GM13977 (cell line): ENCODE results near the gene ARHGAP24.

Experiments used
- DNase-seq: peaks from one replicate; pipeline ENCODE4 v3.0.0; 2012; ENCODE audit warnings: low spot score
- in situ Hi-C: fragments of 300-500 bp; cut with MboI; formaldehyde crosslinking; loops from one replicate; pipeline ENCODE4 v1.12.0; 2022; ENCODE audit warnings: low sequenced_read_pairs, low pct_unique_long_range_greater_than_20kb, mixed read lengths, inconsistent platforms; ENCODE audit not compliant: unreplicated experiment
- TF ChIP-seq, protein P1 (sequence below): IDR thresholded peaks from 2 replicates; pipeline ENCODE4 v1.5.1; 2012; ENCODE audit warnings: mild to moderate bottlenecking, control low read depth; ENCODE audit not compliant: insufficient read depth; ENCODE audit errors: extremely low read depth, missing control alignments

Gene ARHGAP24

DNA sequence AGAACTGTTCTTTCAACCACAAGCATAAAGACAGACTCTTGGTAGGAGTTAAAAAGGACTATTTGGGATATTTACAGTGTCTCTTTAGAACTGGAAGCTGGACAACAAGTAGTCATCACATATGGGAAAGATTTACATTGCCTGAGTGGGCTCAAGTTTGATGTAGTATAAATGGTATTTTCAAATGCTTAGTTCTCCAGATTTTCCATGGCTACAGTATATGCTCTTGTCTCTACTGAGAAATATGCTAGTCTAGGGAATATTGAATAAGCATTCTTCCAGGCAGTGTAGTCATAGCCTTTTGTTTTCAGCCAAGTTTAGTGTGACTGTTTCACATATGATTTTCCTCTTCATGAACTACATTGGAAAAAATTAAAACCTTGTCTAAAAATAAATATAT, 315.6 kb downstream of the ARHGAP24 start:
- TF ChIP-seq, protein P1, sequence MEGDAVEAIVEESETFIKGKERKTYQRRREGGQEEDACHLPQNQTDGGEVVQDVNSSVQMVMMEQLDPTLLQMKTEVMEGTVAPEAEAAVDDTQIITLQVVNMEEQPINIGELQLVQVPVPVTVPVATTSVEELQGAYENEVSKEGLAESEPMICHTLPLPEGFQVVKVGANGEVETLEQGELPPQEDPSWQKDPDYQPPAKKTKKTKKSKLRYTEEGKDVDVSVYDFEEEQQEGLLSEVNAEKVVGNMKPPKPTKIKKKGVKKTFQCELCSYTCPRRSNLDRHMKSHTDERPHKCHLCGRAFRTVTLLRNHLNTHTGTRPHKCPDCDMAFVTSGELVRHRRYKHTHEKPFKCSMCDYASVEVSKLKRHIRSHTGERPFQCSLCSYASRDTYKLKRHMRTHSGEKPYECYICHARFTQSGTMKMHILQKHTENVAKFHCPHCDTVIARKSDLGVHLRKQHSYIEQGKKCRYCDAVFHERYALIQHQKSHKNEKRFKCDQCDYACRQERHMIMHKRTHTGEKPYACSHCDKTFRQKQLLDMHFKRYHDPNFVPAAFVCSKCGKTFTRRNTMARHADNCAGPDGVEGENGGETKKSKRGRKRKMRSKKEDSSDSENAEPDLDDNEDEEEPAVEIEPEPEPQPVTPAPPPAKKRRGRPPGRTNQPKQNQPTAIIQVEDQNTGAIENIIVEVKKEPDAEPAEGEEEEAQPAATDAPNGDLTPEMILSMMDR: no peak
- in situ Hi-C loops: no loop called here
- no peak for DNase-seq

DNA sequence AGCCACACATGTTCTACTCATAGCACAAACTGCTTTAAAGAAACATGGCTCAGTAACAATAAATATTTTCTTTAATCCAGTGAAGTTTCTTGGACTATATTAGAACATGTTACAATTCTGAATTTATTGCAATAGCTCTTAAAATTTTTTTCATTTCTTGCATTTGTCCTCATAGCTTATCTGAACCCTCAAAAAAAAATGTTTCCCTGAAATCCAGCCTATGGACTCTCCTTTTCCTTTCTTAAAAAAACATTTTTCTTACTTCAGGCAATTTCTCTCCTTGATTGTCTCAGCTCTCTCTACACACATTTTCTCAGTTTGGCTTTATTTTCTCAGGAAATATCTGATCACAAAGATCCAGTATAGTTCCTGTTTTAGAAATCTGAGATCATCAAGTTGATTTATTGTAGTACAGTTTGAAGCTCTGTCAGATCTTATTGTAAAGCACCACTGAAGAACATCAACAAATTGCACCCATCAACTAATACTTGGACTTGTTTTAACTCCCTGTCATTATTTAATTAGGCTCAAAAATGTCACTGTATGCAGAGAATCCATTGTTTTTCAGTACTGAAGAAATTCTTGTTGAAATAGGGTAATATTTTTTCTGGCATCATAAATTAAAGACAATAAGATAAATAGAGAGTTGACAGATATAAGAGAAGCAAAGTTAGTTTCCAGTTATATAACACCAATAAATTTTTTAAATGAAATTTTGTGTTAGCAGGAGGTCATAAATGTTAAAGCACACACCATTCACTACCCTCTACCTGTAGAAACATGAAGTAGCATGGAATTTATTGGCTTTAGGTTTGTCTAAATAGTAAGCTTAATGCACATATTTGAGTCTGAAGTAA, 317.7 kb downstream of the ARHGAP24 start:
- TF ChIP-seq, protein P1: no peak
- no peak for DNase-seq
- in situ Hi-C loops: no loop called here

DNA sequence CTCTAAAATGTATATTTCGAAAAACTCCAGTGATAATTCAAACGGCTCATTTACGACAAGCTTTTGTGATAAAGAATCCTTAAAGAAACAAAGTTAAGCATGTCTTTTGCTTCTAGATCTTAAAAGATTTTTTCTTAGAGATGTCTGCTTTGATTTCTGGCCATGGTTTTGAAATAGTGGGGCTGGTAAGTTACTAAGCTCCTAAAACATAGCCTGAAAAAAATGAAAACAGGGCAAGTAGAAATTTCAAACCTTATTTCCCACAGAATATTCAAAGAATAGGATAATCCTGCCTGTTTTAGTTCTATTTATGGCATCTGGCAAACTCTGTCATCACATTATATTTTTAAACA, 318.3 kb downstream of the ARHGAP24 start:
- no peak for DNase-seq
- TF ChIP-seq, protein P1: no peak
- in situ Hi-C loops: no loop called here

DNA sequence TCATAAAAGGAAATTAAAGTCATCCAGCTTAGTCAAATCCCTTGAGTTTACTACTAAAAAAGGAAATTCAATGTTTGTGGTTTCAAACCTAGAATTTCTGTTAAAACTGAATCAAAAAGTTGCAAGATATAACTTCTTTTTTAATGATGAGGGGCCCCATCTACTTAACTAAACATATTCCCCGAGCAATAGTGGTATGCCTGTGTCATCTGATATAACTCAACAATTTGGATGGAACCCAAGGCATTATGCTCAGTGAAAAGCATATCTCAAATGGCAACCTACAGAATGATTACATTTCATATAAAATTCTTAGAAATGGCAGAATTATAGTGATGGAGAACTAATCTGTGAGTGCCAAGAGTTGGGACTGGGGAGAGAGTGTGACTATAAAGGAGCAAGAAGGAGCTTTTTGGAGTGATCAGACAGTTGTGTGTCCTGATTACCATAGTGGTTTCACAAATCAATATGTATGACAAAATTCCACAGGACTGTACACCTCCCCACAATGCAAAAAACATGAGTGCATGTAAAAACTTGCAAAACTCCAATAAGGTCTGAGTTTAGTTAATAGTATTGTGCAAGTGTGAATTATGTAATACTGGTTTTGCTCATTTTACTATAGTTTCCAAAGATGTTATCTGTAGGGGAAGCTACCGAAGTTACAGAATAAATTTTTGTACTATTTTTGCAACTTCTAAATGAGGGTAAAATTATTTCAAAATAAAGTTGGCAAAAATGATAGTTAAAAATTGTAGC, 323.2 kb downstream of the ARHGAP24 start:
- TF ChIP-seq, protein P1: no peak
- in situ Hi-C loops: no loop called here
- DNase-seq: no peak

- TF ChIP-seq, protein P1: no peak
- in situ Hi-C loops: no loop called here
- DNase-seq: no peak
Observed at GRCh38 chr4:85803856-85804255, 328.9 kb downstream of the ARHGAP24 start.

DNA sequence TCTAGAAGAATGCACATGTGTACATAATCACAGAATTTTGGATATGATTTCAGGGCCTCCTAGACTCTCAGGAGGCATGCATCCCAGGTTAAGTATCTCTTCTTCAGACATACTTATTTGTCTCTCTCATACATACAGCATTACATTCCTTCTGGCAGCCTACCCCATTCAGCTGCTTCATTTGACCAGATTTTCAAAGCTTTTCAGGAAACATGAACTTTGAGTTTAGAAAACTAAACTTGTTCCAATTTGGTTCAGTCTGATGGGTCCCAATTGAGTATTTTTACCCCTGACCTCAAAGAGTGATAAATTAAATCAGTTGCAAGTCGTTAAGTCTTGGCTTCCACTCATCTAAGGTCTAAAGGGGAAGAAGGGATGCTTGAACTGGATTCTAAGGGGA, 330.9 kb downstream of the ARHGAP24 start:
- TF ChIP-seq, protein P1: no peak
- in situ Hi-C loops: no loop called here
- no peak for DNase-seq
